Activated naive CD4-positive, alpha-beta T cell treated with anti-CD3 and anti-CD28 coated beads, Interleukin-2, amount 50 U/mL, for 72 hours (primary cell): ENCODE results near the gene CELA3B. TPM values are rescaled to one million over a fixed set of nuclear protein-coding genes. Genes with fewer than 3 reads are reported as not detected.
"Not testable (repeated sequence)": the region's sequence is repeated elsewhere in the genome, so short reads cannot be mapped to it uniquely, and the experiment has no call there.

ENCODE experiments used
- ATAC-seq, 2 donors: fragments of 150-1000 bp; cut with Tn5 transposase; 2 replicates each; pipeline ENCODE4 v1.10.0; 2021; ENCODE audit warnings: mild to moderate bottlenecking in 2 of 2, moderate library complexity in 2 of 2
- DNase-seq, 2 donors: peaks; one replicate each; pipeline ENCODE4 v3.0.0; 2021 to 2022; ENCODE audit warnings: low spot score in 2 of 2
- H3K27ac Mint-ChIP-seq, 2 donors: one replicate each; pipeline ENCODE4 v1.8.0; 2022; ENCODE audit warnings: mild to moderate bottlenecking in 2 of 2, mixed read lengths in 2 of 2
- H3K36me3 Mint-ChIP-seq, 2 donors: one replicate each; pipeline ENCODE4 v1.8.0; 2022; ENCODE audit warnings: mixed read lengths in 2 of 2
- H3K9me3 Mint-ChIP-seq, 2 donors: one replicate each; pipeline ENCODE4 v1.8.0; 2022; ENCODE audit warnings: mixed read lengths in 2 of 2
- total RNA-seq, 2 donors: library from RNA; stranded (reverse); gene quantifications; one replicate each; pipeline ENCODE4 v1.2.3, GENCODE V29; 2022

CELA3B gene
- total RNA-seq = not detected

- H3K36me3 Mint-ChIP-seq, H3K9me3 Mint-ChIP-seq, ATAC-seq, DNase-seq, H3K27ac Mint-ChIP-seq: not testable (repeated sequence)
Measured at GRCh38 chr1:21976703-21977239, at the start of gene CELA3B. Gene CELA3B (plus strand): TSS chr1:21977022. CDS start chr1:21977040, 18 bp downstream.

DNA sequence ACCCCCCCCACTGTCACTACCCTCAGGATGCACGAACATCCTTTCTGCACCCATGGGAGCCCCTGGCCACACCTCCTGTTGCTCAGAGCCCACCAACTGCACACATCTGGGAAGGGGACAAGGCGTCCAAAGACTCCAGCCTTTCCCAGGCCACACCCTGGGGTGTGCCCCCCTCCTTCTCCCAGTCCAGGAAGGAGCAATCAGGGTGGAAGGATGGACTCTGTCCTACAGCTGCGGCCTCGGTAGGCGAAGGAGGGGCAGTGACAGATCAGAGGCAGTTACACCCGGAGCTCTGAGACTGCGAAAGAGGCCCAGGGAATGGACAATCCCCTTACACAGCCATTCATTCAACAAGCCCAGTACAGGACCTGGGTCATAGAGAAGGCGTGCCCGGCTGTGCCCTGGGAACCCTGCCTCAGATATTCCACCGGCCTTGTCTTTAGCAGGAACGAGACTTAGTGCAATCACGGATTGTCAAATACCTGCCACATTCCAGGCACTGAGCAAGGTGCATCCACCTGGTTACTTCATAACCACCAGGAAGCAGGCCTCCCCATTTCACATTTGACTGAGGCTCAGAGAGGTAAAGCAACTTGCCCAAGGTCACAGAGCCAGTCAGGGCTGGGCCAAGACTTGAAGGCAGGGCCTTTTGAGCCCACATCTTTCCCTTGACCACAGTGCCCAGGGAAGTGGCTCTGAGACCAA lies 49.1 kb upstream of the CELA3B start:
- DNase-seq = no peak
- H3K9me3 Mint-ChIP-seq = no peaks in the 10 kb centered on the region
- no peak for ATAC-seq
- H3K36me3 Mint-ChIP-seq = no peaks in the 10 kb centered on the region
- H3K27ac Mint-ChIP-seq = no peak overlapping the region

DNA sequence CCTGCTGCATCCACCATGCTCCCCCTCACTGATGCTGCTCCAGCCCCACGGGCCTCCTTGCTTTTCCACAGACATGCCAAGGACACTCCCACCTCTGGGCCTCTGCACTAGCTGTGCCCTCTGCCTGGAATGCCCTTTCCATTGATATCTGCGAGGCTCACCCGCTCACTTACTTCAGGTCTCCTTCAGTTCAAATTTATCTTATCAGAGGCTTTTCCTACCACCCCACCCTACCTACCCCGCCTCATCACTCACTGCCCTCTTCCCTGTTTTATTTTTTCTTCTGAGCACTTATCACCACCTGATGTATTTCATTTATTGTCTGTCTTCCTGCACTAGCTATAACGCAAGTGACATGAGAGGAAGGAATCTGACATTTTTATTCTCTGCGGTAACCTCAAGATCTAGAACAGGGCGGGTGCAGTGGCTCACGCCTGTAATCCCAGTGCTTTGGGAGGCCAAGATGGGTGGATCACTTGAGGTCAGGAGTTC lies 46.7 kb upstream of the CELA3B start:
- no peak for DNase-seq
- Mint-ChIP-seq H3K27ac (no peak overlapping the region), H3K36me3 (no peaks in the 10 kb centered on the region), H3K9me3 (no peaks in the 10 kb centered on the region)
- ATAC-seq = no peak

DNA sequence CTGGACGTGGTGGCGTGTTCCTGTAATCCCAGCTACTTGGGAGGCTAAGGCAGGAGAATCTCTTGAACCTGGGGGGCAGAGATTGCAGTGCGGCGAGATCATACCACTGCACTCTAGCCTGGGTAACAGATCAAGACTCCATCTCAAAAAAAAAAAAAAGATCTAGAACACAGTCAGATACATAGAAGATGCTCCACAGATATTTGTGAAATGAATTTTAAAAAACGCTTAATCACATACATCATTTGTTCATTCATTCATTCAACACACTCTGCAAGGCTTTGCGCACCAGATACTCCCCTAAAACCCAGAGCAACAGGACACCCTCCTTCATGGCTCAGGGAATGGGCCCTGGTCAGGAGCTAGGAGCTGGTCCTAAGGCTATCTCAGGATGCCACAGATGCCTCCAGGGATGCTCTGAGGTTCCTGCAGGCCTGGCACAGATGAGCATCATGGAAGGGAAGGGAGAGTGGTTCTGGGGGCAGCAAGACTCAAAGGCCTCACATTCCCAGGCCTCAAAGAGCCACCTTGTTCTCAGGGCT lies 46.1 kb upstream of the CELA3B start:
- no peaks in the 10 kb centered on the region for H3K9me3 Mint-ChIP-seq
- no peaks in the 10 kb centered on the region for H3K36me3 Mint-ChIP-seq
- no peak overlapping the region for H3K27ac Mint-ChIP-seq
- DNase-seq (no peak), ATAC-seq (no peak)

GRCh38 chr1:21931171-21932093 lies 45.4 kb upstream of the CELA3B start:
- ATAC-seq (no peak), DNase-seq (no peak)

GRCh38 chr1:21932127-21932526 lies 44.7 kb upstream of the CELA3B start:
- Mint-ChIP-seq H3K27ac (no peak overlapping the region), H3K36me3 (no peaks in the 10 kb centered on the region), H3K9me3 (no peaks in the 10 kb centered on the region)
- no peak for ATAC-seq
- DNase-seq = no peak

More at GRCh38 chr1:21931171-21932093, 45.4 kb upstream of the CELA3B start:
- H3K36me3 Mint-ChIP-seq = no peaks in the 10 kb centered on the region
- H3K9me3 Mint-ChIP-seq = no peaks in the 10 kb centered on the region
- H3K27ac Mint-ChIP-seq = no peak overlapping the region

GRCh38 chr1:21933397-21934248 lies 43.2 kb upstream of the CELA3B start:
- no peak for ATAC-seq
- no peaks in the 10 kb centered on the region for H3K36me3 Mint-ChIP-seq
- DNase-seq = no peak
- H3K27ac Mint-ChIP-seq = peak overlapping the region; percentile 58 to 60
- H3K9me3 Mint-ChIP-seq = no peaks in the 10 kb centered on the region

- no peak overlapping the region for H3K27ac Mint-ChIP-seq
- DNase-seq (no peak), ATAC-seq (no peak)
- no peaks in the 10 kb centered on the region for H3K9me3 Mint-ChIP-seq
- H3K36me3 Mint-ChIP-seq = no peaks in the 10 kb centered on the region
Measured at GRCh38 chr1:21935393-21935804, 41.4 kb upstream of the CELA3B start.

DNA sequence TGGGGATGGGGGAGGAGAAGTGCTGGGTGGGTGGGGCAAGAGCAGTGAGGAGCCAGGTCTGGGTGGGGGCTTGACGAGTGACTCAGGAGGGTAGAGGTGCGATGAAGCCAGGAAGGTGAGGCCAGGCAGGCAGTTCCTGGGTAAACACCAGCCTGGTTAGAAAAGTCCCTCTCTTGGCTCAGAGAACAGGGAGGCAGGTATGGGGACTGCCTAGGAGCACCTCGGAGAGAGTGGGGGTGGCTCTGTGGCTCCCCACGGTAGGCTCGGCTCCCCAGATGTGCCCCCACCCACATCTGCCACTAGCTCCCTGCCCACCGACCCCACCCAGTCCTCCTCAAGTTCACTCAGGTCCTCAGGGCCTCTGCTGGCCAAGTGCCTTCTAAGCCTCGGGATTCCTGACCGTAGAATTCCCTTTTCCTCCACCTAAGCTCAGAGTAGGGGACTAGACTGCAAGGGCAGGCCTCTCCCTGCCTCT lies 40.9 kb upstream of the CELA3B start:
- Mint-ChIP-seq H3K36me3 (no peaks in the 10 kb centered on the region), H3K9me3 (no peaks in the 10 kb centered on the region), H3K27ac (no peak overlapping the region)
- DNase-seq = no peak
- no peak for ATAC-seq

DNA sequence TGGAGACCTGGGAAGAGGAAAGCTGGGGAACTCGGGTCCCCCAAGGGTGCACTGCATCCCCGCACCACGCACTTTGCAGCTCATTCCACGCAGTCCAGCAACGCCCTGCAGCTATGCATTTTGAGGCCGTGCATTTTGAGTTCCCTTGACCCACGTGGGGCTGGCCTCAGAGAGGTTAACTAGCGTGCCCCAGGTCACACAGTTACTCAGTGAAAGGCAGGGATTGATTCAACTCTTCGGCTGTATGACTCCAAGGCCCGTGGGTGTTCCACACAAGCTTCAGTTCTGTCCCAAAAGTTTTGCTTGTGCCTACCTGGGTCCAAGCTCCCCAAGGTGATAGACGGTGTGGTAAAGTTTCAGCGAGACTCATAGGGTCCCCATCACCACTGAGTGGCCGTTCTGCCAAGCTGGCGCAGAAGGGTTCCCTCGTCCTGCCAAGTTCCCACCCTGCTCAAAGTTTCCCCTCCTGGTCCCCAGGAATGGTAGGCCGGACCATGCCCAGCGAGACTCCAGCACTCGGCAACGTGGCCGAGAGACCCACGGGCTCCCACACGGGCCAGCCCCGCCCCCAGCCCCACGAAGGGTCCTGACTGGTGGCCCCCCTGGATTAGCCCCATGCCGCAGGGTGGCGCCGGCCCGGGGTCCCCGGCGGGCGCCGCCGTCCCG lies 40.3 kb upstream of the CELA3B start:
- no peaks in the 10 kb centered on the region for H3K9me3 Mint-ChIP-seq
- peak overlapping the region in 1 of 2 donors; percentile 36 for H3K27ac Mint-ChIP-seq
- ATAC-seq (peak; percentile 26 to 36), DNase-seq (no peak)
- no peaks in the 10 kb centered on the region for H3K36me3 Mint-ChIP-seq

DNA sequence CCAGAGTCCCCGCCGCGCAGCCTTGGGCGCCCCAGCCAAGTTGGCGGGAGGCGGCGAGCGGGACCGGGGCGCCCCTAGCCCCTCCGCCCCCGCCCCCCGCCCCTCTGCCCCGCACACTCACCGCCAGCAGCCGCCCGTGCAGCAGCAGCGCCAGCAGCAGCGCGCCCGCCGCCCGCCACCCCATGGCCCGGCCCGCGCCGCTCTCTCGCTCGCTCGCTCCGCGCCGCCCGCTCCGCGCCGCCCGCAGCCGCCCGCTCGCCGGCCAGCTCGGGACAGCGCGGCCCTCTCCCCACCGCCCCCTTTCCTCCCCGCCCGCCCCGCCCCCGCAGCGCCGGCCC lies 39.8 kb upstream of the CELA3B start, which contains the start of gene HSPG2:
HSPG2 (minus strand) TSS at position 277 of the 338 bp plus-strand sequence; CDS start at position 184, 93 bp downstream.
- peak within 1 kb of the TSS; percentile 58 to 88 for H3K27ac Mint-ChIP-seq
- no peak for DNase-seq
- no peaks in the 10 kb centered on the region for H3K36me3 Mint-ChIP-seq
- H3K9me3 Mint-ChIP-seq = no peaks in the 10 kb centered on the region
- peak in 1 of 2 donors; percentile 71 for ATAC-seq

- Mint-ChIP-seq H3K9me3 (no peaks in the 10 kb centered on the region), H3K36me3 (no peaks in the 10 kb centered on the region), H3K27ac (peak overlapping the region; percentile 58 to 88)
- DNase-seq (peak in 1 of 2 donors; percentile 74), ATAC-seq (peak; percentile 77 to 88)
Measured at GRCh38 chr1:21937372-21938121, 39.3 kb upstream of the CELA3B start.

- Mint-ChIP-seq H3K9me3 (no peaks in the 10 kb centered on the region), H3K27ac (no peak overlapping the region), H3K36me3 (no peaks in the 10 kb centered on the region)
- no peak for DNase-seq
- ATAC-seq = no peak
Measured at GRCh38 chr1:21938732-21939538, 37.9 kb upstream of the CELA3B start.

DNA sequence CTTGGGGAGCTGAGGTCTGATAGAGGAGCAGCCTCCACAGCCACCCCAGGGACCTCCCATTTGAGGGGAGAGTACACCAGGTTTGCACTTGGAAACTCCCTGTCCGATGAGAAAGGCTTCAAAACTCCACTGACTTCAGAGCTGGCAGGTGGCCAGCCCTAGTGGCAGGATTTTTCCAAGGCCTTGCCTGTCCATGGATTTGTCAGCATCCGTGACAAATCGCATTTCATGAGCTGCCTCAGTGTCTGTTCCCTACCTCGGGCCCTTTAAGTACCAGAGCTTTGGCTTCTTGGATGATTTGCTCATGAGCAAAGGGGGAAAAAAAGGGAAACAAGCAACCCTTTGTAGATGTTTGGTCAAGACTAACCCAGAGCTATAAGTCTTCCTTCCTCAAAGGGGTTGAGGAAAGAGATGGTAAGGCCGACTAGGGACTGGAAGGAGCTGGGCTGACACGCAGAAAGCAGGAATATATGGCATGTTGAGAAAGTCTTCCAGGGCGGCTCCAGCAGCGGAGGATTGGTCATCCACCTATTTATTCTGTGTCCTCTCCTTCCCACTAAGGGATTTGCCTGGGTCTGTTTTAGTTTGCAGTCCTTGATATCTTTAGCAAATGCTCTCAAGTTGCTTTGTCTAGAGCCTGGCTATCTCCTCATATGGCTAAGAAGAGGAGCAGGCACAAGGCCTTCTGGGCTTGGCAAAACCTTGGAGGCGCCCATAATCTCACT lies 37.0 kb upstream of the CELA3B start:
- H3K9me3 Mint-ChIP-seq = no peaks in the 10 kb centered on the region
- H3K27ac Mint-ChIP-seq = no peak overlapping the region
- H3K36me3 Mint-ChIP-seq = no peaks in the 10 kb centered on the region
- no peak for ATAC-seq
- no peak for DNase-seq
